22Rv1 (cell line): ENCODE data around the gene NXT1.

Experiments used
- H3K27ac ChIP-seq: fragments of 450-650 bp; 2 replicates; pipeline ENCODE4 v1.5.1; 2017
- CTCF ChIP-seq: fragments of 450-650 bp; IDR thresholded peaks from 2 replicates; pipeline ENCODE4 v1.5.1; 2017; ENCODE audit warnings: mild to moderate bottlenecking
- ZFX ChIP-seq: fragments of 450-650 bp; IDR thresholded peaks from 2 replicates; pipeline ENCODE4 v1.6.1; 2017; ENCODE audit warnings: antibody characterized with exemption, borderline replicate concordance

The NXT1 gene

GRCh38 chr20:23367770-23368169 is 17.2 kb downstream of the NXT1 start:
- no peak for TF ChIP-seq CTCF
- TF ChIP-seq ZFX: no peak
- no peak overlapping the region for H3K27ac ChIP-seq

- no peak overlapping the region for H3K27ac ChIP-seq
These were observed 17.9 kb downstream of the NXT1 start for GRCh38 chr20:23368316-23369071.

GRCh38 chr20:23369072-23369823 is 18.7 kb downstream of the NXT1 start:
- no peak for TF ChIP-seq CTCF
- TF ChIP-seq ZFX: no peak
- no peak overlapping the region for H3K27ac ChIP-seq

More at GRCh38 chr20:23368316-23369071, 17.9 kb downstream of the NXT1 start:
- TF ChIP-seq CTCF (no peak), ZFX (no peak)

- TF ChIP-seq ZFX (no peak), CTCF (no peak)
- H3K27ac ChIP-seq: no peak overlapping the region
These were observed 19.7 kb downstream of the NXT1 start for GRCh38 chr20:23370274-23370673.

- TF ChIP-seq ZFX (no peak), CTCF (no peak)
- no peak overlapping the region for H3K27ac ChIP-seq
These were observed 20.3 kb downstream of the NXT1 start for GRCh38 chr20:23370873-23371272.

GRCh38 chr20:23371496-23371895 is 20.9 kb downstream of the NXT1 start:
- no peak overlapping the region for H3K27ac ChIP-seq
- TF ChIP-seq ZFX (no peak), CTCF (no peak)

GRCh38 chr20:23374441-23374840 is 23.9 kb downstream of the NXT1 start:
- no peak overlapping the region for H3K27ac ChIP-seq
- TF ChIP-seq CTCF (no peak), ZFX (no peak)
